Mucosa of rectum (tissue), 2 donors: ENCODE data around the gene SLC37A3.

Experiments
- H3K27ac ChIP-seq, 2 donors: one replicate each; pipeline ENCODE4 v1.7.0; 2013; ENCODE audit warnings: inconsistent platforms in 2 of 2, low read depth in 2 of 2, low read length in 2 of 2
- H3K27me3 ChIP-seq, 2 donors: one replicate each; pipeline ENCODE4 v1.7.0; 2013; ENCODE audit warnings: low read length in 2 of 2; ENCODE audit not compliant: control insufficient read depth in 2 of 2, insufficient read depth in 2 of 2
- H3K36me3 ChIP-seq, 2 donors: one replicate each; pipeline ENCODE4 v1.7.0; 2013; ENCODE audit warnings: low read length in 2 of 2; ENCODE audit not compliant: control insufficient read depth in 2 of 2, insufficient read depth in 2 of 2
- H3K4me1 ChIP-seq, 2 donors: one replicate each; pipeline ENCODE4 v1.7.0; 2013; ENCODE audit warnings: low read length in 2 of 2, mild to moderate bottlenecking in 1 of 2; ENCODE audit not compliant: control insufficient read depth in 2 of 2, insufficient read depth in 2 of 2
- H3K4me3 ChIP-seq, 2 donors: one replicate each; pipeline ENCODE4 v1.7.0; 2013; ENCODE audit warnings: low read length in 2 of 2
- H3K9ac ChIP-seq, 2 donors: one replicate each; pipeline ENCODE4 v1.7.0; 2013; ENCODE audit warnings: low read length in 2 of 2, low read depth in 1 of 2, mild to moderate bottlenecking in 1 of 2
- H3K9me3 ChIP-seq, 2 donors: one replicate each; pipeline ENCODE4 v1.7.0; 2013; ENCODE audit warnings: low read length in 2 of 2; ENCODE audit not compliant: control insufficient read depth in 2 of 2
- donor health status: healthy.
- donor health status: Normal muscosa, but diverticular disease.

SLC37A3 gene

GRCh38 chr7:140284062-140284461, 114.3 kb downstream of the SLC37A3 start:
- Histone ChIP-seq H3K9ac (no peak overlapping the region), H3K4me3 (no peak overlapping the region), H3K9me3 (no peaks in the 10 kb centered on the region), H3K27me3 (no peaks in the 10 kb centered on the region), H3K4me1 (no peaks in the 10 kb centered on the region), H3K36me3 (no peaks in the 10 kb centered on the region), H3K27ac (no peak overlapping the region)
